ENCODE data around the gene TMEM171.
A peak's percentile ranks its signal among the peaks of the same experiment; 100 is the strongest.

TMEM171 gene

GRCh38 chr5:73096239-73096575, 24.2 kb upstream of the TMEM171 start:
- no peak overlapping the region for H3K4me3 ChIP-seq (ENCODE audit: low read depth, low read length)
- no peak for DNase-seq (ENCODE audit: low read depth)
- TF ChIP-seq CTCF (IDR thresholded peaks at IDR 0.05; ENCODE audit: low read depth, low read length) (no peak), MAX (IDR thresholded peaks at IDR 0.05; ENCODE audit: low read depth, low read length) (peak; percentile 15; the same call in 1 of the 2 replicates)

GRCh38 chr5:73097740-73098139, 22.6 kb upstream of the TMEM171 start:
- TF ChIP-seq MAX (IDR thresholded peaks at IDR 0.05; ENCODE audit: low read depth, low read length) = no peak
- TF ChIP-seq CTCF (IDR thresholded peaks at IDR 0.05; ENCODE audit: low read depth, low read length) = no peak
- no peak for TF ChIP-seq POLR2A (IDR thresholded peaks at IDR 0.05; ENCODE audit: extremely low read depth, insufficient read length)
- TF ChIP-seq MYC (IDR thresholded peaks at IDR 0.05; ENCODE audit: low read depth, low read length) = no peak
- no peak for DNase-seq (ENCODE audit: low read depth)
- no peak overlapping the region for H3K4me3 ChIP-seq (ENCODE audit: low read depth, low read length)

GRCh38 chr5:73100109-73100508, 20.3 kb upstream of the TMEM171 start:
- TF ChIP-seq CTCF (IDR thresholded peaks at IDR 0.05; ENCODE audit: low read depth, low read length) (no peak), MAX (IDR thresholded peaks at IDR 0.05; ENCODE audit: low read depth, low read length) (no peak), MYC (IDR thresholded peaks at IDR 0.05; ENCODE audit: low read depth, low read length) (no peak), POLR2A (IDR thresholded peaks at IDR 0.05; ENCODE audit: extremely low read depth, insufficient read length) (no peak)
- no peak for DNase-seq (ENCODE audit: low read depth)
- H3K4me3 ChIP-seq (ENCODE audit: low read depth, low read length) = no peak overlapping the region

GRCh38 chr5:73103870-73104299, 16.5 kb upstream of the TMEM171 start:
- no peak overlapping the region for H3K4me3 ChIP-seq (ENCODE audit: low read depth, low read length)
- no peak for TF ChIP-seq MAX (IDR thresholded peaks at IDR 0.05; ENCODE audit: low read depth, low read length)
- no peak for TF ChIP-seq CTCF (IDR thresholded peaks at IDR 0.05; ENCODE audit: low read depth, low read length)
- TF ChIP-seq POLR2A (IDR thresholded peaks at IDR 0.05; ENCODE audit: extremely low read depth, insufficient read length) = no peak
- TF ChIP-seq MYC (IDR thresholded peaks at IDR 0.05; ENCODE audit: low read depth, low read length) = no peak
- no peak for DNase-seq (ENCODE audit: low read depth)

- no peak for DNase-seq (ENCODE audit: low read depth)
- no peak overlapping the region for H3K4me3 ChIP-seq (ENCODE audit: low read depth, low read length)
- TF ChIP-seq MAX (IDR thresholded peaks at IDR 0.05; ENCODE audit: low read depth, low read length) (no peak), MYC (IDR thresholded peaks at IDR 0.05; ENCODE audit: low read depth, low read length) (no peak), POLR2A (IDR thresholded peaks at IDR 0.05; ENCODE audit: extremely low read depth, insufficient read length) (no peak), CTCF (IDR thresholded peaks at IDR 0.05; ENCODE audit: low read depth, low read length) (no peak)
Measured at GRCh38 chr5:73104326-73104725, 16.0 kb upstream of the TMEM171 start.

- no peak overlapping the region for H3K4me3 ChIP-seq (ENCODE audit: low read depth, low read length)
- TF ChIP-seq MAX (IDR thresholded peaks at IDR 0.05; ENCODE audit: low read depth, low read length) (no peak), CTCF (IDR thresholded peaks at IDR 0.05; ENCODE audit: low read depth, low read length) (no peak), MYC (IDR thresholded peaks at IDR 0.05; ENCODE audit: low read depth, low read length) (no peak), POLR2A (IDR thresholded peaks at IDR 0.05; ENCODE audit: extremely low read depth, insufficient read length) (no peak)
- no peak for DNase-seq (ENCODE audit: low read depth)
Measured at GRCh38 chr5:73106335-73106734, 14.0 kb upstream of the TMEM171 start.
